Vagina (tissue), 2 donors: ENCODE measurements around the gene PPY. TPM values are rescaled to one million over a fixed set of nuclear protein-coding genes. Genes with fewer than 3 reads are reported as not detected.

Experiments used
- DNase-seq, 2 donors: peaks; one replicate each; pipeline ENCODE4 v3.0.0-alpha.2; 2017; ENCODE audit errors: extremely low spot score in 2 of 2
- H3K27ac ChIP-seq: fragments of 200-600 bp; sonication (generic); one replicate; pipeline ENCODE4 v1.5.1; 2019
- H3K27me3 ChIP-seq: fragments of 200-600 bp; sonication (generic); one replicate; pipeline ENCODE4 v1.5.1; 2019
- H3K36me3 ChIP-seq, 2 donors: fragments of 200-600 bp; sonication (generic); one replicate each; pipeline ENCODE4 v1.5.1; 2017 to 2019
- H3K4me1 ChIP-seq: fragments of 200-600 bp; sonication (generic); one replicate; pipeline ENCODE4 v1.5.1; 2019
- H3K4me3 ChIP-seq, 2 donors: fragments of 200-600 bp; sonication (generic); 1 replicate in 1 of 2; 2 replicates in 1 of 2; pipeline ENCODE4 v1.5.1; 2016 to 2019
- H3K9me3 ChIP-seq: fragments of 200-600 bp; sonication (generic); one replicate; pipeline ENCODE4 v1.5.1; 2019
- POLR2A ChIP-seq, 2 donors: fragments of 450-650 bp; IDR thresholded peaks; one replicate each; pipeline ENCODE4 v1.6.1; 2017; ENCODE audit warnings: antibody characterized with exemption in 2 of 2, mild to moderate bottlenecking in 2 of 2, moderate library complexity in 2 of 2
- POLR2AphosphoS5 ChIP-seq, 2 donors: sonication (generic); formaldehyde crosslinking; IDR thresholded peaks; one replicate each; pipeline ENCODE4 v1.9.0; 2017; ENCODE audit warnings: antibody characterized with exemption in 2 of 2, mild to moderate bottlenecking in 2 of 2, low read depth in 1 of 2; ENCODE audit not compliant: insufficient read depth in 1 of 2
- intact Hi-C: fragments of 100-400 bp; cut with DNase I; formaldehyde crosslinking; loops from one replicate; pipeline ENCODE4 v1.15.1; 2023
- total RNA-seq: library from RNA; depleted of rRNA; stranded (reverse); fragments of >200 nt; gene quantifications from one replicate; pipeline ENCODE4 v1.2.3, GENCODE V29; 2016
- TF ChIP-seq, protein P1 (sequence below), 3 experiments: fragments of 450-650 bp in 2 of 3; fragments of 200-600 bp in 1 of 3; sonication (generic) in 1 of 3; IDR thresholded peaks; one replicate each; pipeline ENCODE4 v1.5.1; 2017 to 2019; ENCODE audit warnings: antibody characterized with exemption in 3 of 3, mild to moderate bottlenecking in 2 of 3, moderate library complexity in 2 of 3

The PPY gene
- total RNA-seq, 1 donor from 2014 or later: not detected

DNA sequence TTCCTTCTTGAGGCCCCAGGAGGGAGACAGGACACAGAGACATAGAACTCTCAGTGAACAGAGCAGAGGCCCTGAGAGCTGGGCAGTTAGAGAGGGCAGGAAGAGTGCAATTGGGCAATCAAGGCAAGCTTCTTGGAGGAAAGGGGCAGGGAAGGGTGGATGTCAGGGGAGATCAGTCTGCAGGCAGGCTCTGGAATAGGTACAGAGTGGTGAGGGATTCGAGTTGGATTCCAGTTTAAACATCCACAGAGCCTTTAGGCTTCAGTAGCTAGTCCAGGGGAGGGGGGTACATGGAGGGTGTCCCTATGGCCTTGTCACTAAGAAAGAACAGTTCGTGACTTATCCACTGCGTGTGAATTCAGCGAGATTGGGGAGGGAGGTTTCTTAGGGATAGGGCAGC, 9.5 kb upstream of the PPY start:
- no peaks in the 10 kb centered on the region for H3K9me3 ChIP-seq
- peaks cover 4% of the 10 kb centered on the region for H3K27me3 ChIP-seq
- intact Hi-C loops: no loop called here
- no peak for DNase-seq
- no peaks in the 10 kb centered on the region for H3K36me3 ChIP-seq
- H3K27ac ChIP-seq: no peak overlapping the region
- peaks cover 10% of the 10 kb centered on the region for H3K4me1 ChIP-seq
- no peak overlapping the region for H3K4me3 ChIP-seq
- TF ChIP-seq, protein P1, sequence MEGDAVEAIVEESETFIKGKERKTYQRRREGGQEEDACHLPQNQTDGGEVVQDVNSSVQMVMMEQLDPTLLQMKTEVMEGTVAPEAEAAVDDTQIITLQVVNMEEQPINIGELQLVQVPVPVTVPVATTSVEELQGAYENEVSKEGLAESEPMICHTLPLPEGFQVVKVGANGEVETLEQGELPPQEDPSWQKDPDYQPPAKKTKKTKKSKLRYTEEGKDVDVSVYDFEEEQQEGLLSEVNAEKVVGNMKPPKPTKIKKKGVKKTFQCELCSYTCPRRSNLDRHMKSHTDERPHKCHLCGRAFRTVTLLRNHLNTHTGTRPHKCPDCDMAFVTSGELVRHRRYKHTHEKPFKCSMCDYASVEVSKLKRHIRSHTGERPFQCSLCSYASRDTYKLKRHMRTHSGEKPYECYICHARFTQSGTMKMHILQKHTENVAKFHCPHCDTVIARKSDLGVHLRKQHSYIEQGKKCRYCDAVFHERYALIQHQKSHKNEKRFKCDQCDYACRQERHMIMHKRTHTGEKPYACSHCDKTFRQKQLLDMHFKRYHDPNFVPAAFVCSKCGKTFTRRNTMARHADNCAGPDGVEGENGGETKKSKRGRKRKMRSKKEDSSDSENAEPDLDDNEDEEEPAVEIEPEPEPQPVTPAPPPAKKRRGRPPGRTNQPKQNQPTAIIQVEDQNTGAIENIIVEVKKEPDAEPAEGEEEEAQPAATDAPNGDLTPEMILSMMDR (IDR thresholded peaks at IDR 0.05): no peak
- TF ChIP-seq POLR2AphosphoS5 (IDR thresholded peaks at IDR 0.05; ENCODE audit: insufficient read depth in 1 of 2, low read depth in 1 of 2): no peak
- TF ChIP-seq POLR2A (IDR thresholded peaks at IDR 0.05): no peak

DNA sequence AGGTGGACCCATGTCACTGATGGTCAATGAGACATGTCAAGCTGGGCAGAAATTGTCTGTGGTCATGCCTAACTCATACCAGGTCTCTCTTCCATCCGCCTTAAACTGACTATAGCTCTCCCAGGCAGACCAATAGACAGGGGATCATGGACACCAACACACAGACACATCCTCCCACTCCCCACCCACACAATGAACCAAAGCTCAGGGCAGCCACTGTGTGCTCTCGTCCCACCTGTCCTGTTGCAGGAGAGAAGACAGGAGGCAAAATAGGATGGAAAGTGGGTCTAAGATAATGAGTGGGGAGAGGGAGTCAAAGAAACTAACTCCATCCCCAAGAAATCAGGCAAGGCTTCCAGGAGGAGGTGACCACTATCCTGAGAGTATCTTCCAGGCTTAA, 8.3 kb upstream of the PPY start:
- Histone ChIP-seq H3K4me1 (peaks cover 10% of the 10 kb centered on the region), H3K4me3 (no peak overlapping the region), H3K9me3 (no peaks in the 10 kb centered on the region), H3K36me3 (no peaks in the 10 kb centered on the region), H3K27ac (no peak overlapping the region), H3K27me3 (peaks cover 4% of the 10 kb centered on the region)
- TF ChIP-seq POLR2A (IDR thresholded peaks at IDR 0.05) (no peak), POLR2AphosphoS5 (IDR thresholded peaks at IDR 0.05; ENCODE audit: insufficient read depth in 1 of 2, low read depth in 1 of 2) (no peak)
- TF ChIP-seq, protein P1 (IDR thresholded peaks at IDR 0.05): no peak
- intact Hi-C loops: no loop called here
- no peak for DNase-seq

DNA sequence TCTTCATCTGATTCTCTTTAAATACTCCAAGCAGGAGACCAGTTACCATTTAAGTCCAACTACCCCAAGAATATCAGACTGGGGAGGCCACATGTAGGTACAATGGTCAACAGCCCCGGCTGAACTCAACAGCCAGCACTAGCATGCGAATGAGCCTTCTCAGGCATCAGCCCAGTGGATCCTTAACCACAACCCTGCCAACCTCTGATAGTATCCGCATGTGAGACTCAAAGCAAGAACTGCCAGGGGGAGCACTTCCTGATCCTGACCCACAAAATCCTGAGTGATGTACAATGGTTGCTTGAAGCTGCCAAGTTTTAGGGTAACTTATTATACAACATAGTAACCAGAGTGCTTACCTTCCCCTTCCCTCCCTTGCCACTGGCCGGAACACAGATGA, 7.5 kb upstream of the PPY start:
- Histone ChIP-seq H3K9me3 (no peaks in the 10 kb centered on the region), H3K4me1 (peaks cover 10% of the 10 kb centered on the region), H3K4me3 (no peak overlapping the region), H3K27me3 (peaks cover 4% of the 10 kb centered on the region), H3K27ac (no peak overlapping the region), H3K36me3 (no peaks in the 10 kb centered on the region)
- intact Hi-C loops: loop anchor here (10.0 kb wide), 1 partner anchor 215 kb away; no protein-coding TSS in a partner anchor
- no peak for DNase-seq
- TF ChIP-seq POLR2A (IDR thresholded peaks at IDR 0.05): no peak
- TF ChIP-seq, protein P1 (IDR thresholded peaks at IDR 0.05): no peak
- TF ChIP-seq POLR2AphosphoS5 (IDR thresholded peaks at IDR 0.05; ENCODE audit: insufficient read depth in 1 of 2, low read depth in 1 of 2): no peak

DNA sequence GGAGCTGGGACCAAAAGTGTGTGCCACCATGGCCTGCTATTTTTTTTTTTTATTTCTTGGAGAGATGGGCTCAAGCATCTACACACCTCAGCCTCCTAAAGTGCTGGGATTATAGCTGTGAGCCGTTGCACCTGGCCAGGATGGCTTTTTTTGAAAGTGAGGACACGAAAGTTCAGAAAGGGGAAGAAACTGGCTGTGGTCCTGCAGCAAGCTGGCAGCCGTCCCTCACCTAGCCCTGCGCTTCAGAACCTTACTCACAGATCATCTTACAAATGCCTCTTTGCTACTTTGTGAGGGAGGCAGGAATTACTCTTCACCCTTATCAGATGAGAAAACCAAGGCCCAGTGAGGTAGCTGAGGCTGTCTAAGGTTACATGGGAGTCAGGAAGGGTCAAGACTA, 4.5 kb upstream of the PPY start:
- peaks cover 4% of the 10 kb centered on the region for H3K27me3 ChIP-seq
- no peaks in the 10 kb centered on the region for H3K4me1 ChIP-seq
- H3K36me3 ChIP-seq: no peaks in the 10 kb centered on the region
- DNase-seq: no peak
- TF ChIP-seq POLR2A (IDR thresholded peaks at IDR 0.05): no peak
- no peak for TF ChIP-seq POLR2AphosphoS5 (IDR thresholded peaks at IDR 0.05; ENCODE audit: insufficient read depth in 1 of 2, low read depth in 1 of 2)
- TF ChIP-seq, protein P1 (IDR thresholded peaks at IDR 0.05): no peak
- H3K9me3 ChIP-seq: no peaks in the 10 kb centered on the region
- intact Hi-C loops: loop anchor here (10.0 kb wide), 1 partner anchor 218 kb away; no protein-coding TSS in a partner anchor
- no peak overlapping the region for H3K27ac ChIP-seq
- H3K4me3 ChIP-seq: no peak overlapping the region

DNA sequence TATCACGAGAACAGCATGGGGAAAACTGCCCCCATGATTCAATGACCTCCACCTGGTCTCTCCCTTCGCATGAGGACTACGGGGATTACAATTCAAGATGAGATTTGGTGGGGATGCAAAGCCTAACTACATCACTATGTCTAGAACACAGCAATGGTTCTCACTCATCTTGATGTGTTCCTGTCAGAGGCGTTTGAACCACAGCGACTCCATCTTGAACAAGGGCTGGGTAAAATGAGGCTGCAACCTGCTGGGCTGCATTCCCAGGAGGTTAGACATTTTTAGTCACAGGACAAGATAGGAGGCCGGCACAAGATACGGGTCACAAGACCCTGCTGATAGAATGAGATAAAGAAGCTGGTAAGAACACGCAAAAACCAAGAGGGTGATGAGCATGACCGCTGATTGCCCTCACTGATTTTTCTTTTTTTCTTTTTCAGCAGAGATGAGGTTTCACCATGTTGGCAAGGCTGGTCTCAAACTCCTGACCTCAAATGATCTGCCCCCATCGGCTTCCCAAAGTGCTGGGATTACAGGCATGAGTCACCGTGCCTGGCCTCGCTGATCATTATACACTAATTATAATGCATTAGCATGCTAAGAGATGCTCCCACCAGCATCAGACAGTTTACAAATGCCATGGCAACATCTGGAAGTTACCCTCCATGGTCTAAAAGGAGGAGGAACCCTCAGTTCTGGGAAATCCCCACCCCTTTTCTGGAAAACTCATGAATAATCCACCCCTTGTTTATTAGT, 3.0 kb upstream of the PPY start:
- TF ChIP-seq, protein P1 (IDR thresholded peaks at IDR 0.05): no peak
- no peak for TF ChIP-seq POLR2AphosphoS5 (IDR thresholded peaks at IDR 0.05; ENCODE audit: insufficient read depth in 1 of 2, low read depth in 1 of 2)
- no peak for TF ChIP-seq POLR2A (IDR thresholded peaks at IDR 0.05)
- Histone ChIP-seq H3K27me3 (no peaks in the 10 kb centered on the region), H3K27ac (no peak overlapping the region), H3K4me1 (no peaks in the 10 kb centered on the region), H3K9me3 (no peaks in the 10 kb centered on the region), H3K4me3 (no peak overlapping the region), H3K36me3 (no peaks in the 10 kb centered on the region)
- no peak for DNase-seq
- intact Hi-C loops: loop anchor here (10.0 kb wide), 1 partner anchor 220 kb away; no protein-coding TSS in a partner anchor
